K562 (cell line): ENCODE data around the gene MLXIPL. TPM values are rescaled to one million over a fixed set of nuclear protein-coding genes. Genes with fewer than 3 reads are reported as not detected.

Source experiments
- CBX3 ChIP-seq, 2 experiments: IDR thresholded peaks; 1 replicate in 1 of 2; 2 replicates in 1 of 2; pipeline ENCODE4 v1.6.1; 2012; ENCODE audit warnings: inconsistent platforms in 2 of 2, low read length in 2 of 2, borderline replicate concordance in 1 of 2, control low read depth in 1 of 2
- CXXC5 ChIP-seq: fragments of 250-450 bp; sonication (Bioruptor Pico); IDR thresholded peaks from 2 replicates; pipeline ENCODE4 v1.8.0; 2022; ENCODE audit warnings: inconsistent platforms, mild to moderate bottlenecking, moderate library complexity
- EP300 ChIP-seq: IDR thresholded peaks from 2 replicates; pipeline ENCODE4 v1.6.1; 2012; ENCODE audit warnings: low read length, improper control_type of control experiment
- HMG20A ChIP-seq: fragments of 450-650 bp; formaldehyde crosslinking; conservative IDR thresholded peaks from 2 replicates; pipeline ENCODE4 v1.4.0; 2020; ENCODE audit warnings: mild to moderate bottlenecking, mixed read lengths
- HNRNPL ChIP-seq: fragments of 200-400 bp; formaldehyde crosslinking; IDR thresholded peaks from 2 replicates; pipeline ENCODE4 v1.6.1; 2017; ENCODE audit warnings: low read depth, mild to moderate bottlenecking, low read length
- SIN3B ChIP-seq: fragments of 450-650 bp; IDR thresholded peaks from 2 replicates; pipeline ENCODE4 v1.6.1; 2017; ENCODE audit warnings: low read depth, mild to moderate bottlenecking, moderate library complexity
- SMAD1 ChIP-seq: fragments of 150-350 bp; IDR thresholded peaks from 2 replicates; pipeline ENCODE4 v1.6.1; 2014; ENCODE audit warnings: low read length, low read depth; ENCODE audit not compliant: partially characterized antibody
- SNRNP70 ChIP-seq: fragments of 200-400 bp; formaldehyde crosslinking; optimal IDR thresholded peaks from 2 replicates; pipeline ENCODE3; 2017; ENCODE audit warnings: low read depth, low read length
- SUPT5H ChIP-seq: fragments of 450-650 bp; IDR thresholded peaks from 2 replicates; pipeline ENCODE4 v1.6.1; 2016
- TCF7L2 ChIP-seq: fragments of 150-350 bp; IDR thresholded peaks from 2 replicates; pipeline ENCODE4 v1.6.1; 2016; ENCODE audit warnings: low read depth, mild to moderate bottlenecking, low read length, moderate library complexity
- TRIM24 ChIP-seq, 2 experiments: fragments of 450-650 bp; IDR thresholded peaks; 2 replicates each; pipeline ENCODE4 v1.6.1; 2016
- ZBED1 ChIP-seq: IDR thresholded peaks from 2 replicates; pipeline ENCODE4 v1.6.1; 2014
- ZFP30 ChIP-seq: fragments of 250-450 bp; sonication (Bioruptor Pico); IDR thresholded peaks from 2 replicates; pipeline ENCODE4 v1.8.0; 2022; ENCODE audit warnings: moderate library complexity, mild to moderate bottlenecking, inconsistent platforms, borderline replicate concordance
- ZNF445 ChIP-seq: fragments of 250-450 bp; sonication (Bioruptor Pico); IDR thresholded peaks from 2 replicates; pipeline ENCODE4 v1.4.0; 2020; ENCODE audit warnings: low read depth, mild to moderate bottlenecking, moderate library complexity
- ZNF77 ChIP-seq: fragments of 250-450 bp; sonication (Bioruptor Pico); IDR thresholded peaks from 2 replicates; pipeline ENCODE4 v1.5.0; 2020
- polyA plus RNA-seq, 8 experiments: library from polyadenylated mRNA; depleted of rRNA in 4 of 8; stranded (reverse) in 5 of 8; unstranded in 3 of 8; fragments of >200 nt; fragmentation: Nextera tagmentation in 2 of 8; fragmentation: Illumina TruSeq in 1 of 8; extraction: Ambion mirVana in 2 of 8; extraction: Trizol in 1 of 8; gene quantifications; 2 replicates each; pipeline versions ENCODE4 v1.2.1 to v1.2.3, GENCODE V29; 2011 to 2014; ENCODE audit warnings: inconsistent platforms in 1 of 8, missing spikeins in 1 of 8
- total RNA-seq, 7 experiments: library from RNA; depleted of rRNA in 6 of 7; stranded (reverse); fragments of >200 nt in 6 of 7; fragmentation: Illumina TruSeq in 2 of 7; extraction: Trizol in 2 of 7; gene quantifications; 2 replicates each; pipeline versions ENCODE4 v1.2.1 to v1.2.3, GENCODE V29; 2011 to 2021; ENCODE audit warnings: low replicate concordance in 1 of 7
- TF ChIP-seq, protein P1 (sequence below): fragments of 450-650 bp; formaldehyde crosslinking; IDR thresholded peaks from 2 replicates; pipeline ENCODE4 v1.4.0; 2020; ENCODE audit warnings: mild to moderate bottlenecking, moderate library complexity
- TF ChIP-seq, protein P2 (sequence below): fragments of 450-650 bp; formaldehyde crosslinking; IDR thresholded peaks from 2 replicates; pipeline ENCODE4 v1.4.0; 2020; ENCODE audit warnings: mild to moderate bottlenecking, moderate library complexity
- TF ChIP-seq, protein P3 (sequence below), 2 experiments: IDR thresholded peaks; 2 replicates each; pipeline ENCODE4 v1.6.1; 2012; ENCODE audit warnings: improper control_type of control experiment in 2 of 2, low read depth in 2 of 2, low read length in 2 of 2, borderline replicate concordance in 1 of 2
- TF ChIP-seq, protein P4 (sequence below): sonication (generic); formaldehyde crosslinking; IDR thresholded peaks from 2 replicates; pipeline ENCODE4 v1.8.0; 2022; ENCODE audit warnings: missing genetic modification reagents, mild to moderate bottlenecking, moderate library complexity, borderline replicate concordance
- TF ChIP-seq, protein P5 (sequence below): fragments of 200-800 bp; sonication (Bioruptor generic); IDR thresholded peaks from 2 replicates; pipeline ENCODE4 v1.6.1; 2017; ENCODE audit warnings: missing genetic modification characterization, missing compliant biosample characterization

The MLXIPL gene
- total and polyA plus RNA-seq, 9 of the 15 experiments (the other 6 are each of a cell fraction or from before 2014, with no cell fraction given) = 0.11 to 18.4 (median 1.4) TPM

DNA sequence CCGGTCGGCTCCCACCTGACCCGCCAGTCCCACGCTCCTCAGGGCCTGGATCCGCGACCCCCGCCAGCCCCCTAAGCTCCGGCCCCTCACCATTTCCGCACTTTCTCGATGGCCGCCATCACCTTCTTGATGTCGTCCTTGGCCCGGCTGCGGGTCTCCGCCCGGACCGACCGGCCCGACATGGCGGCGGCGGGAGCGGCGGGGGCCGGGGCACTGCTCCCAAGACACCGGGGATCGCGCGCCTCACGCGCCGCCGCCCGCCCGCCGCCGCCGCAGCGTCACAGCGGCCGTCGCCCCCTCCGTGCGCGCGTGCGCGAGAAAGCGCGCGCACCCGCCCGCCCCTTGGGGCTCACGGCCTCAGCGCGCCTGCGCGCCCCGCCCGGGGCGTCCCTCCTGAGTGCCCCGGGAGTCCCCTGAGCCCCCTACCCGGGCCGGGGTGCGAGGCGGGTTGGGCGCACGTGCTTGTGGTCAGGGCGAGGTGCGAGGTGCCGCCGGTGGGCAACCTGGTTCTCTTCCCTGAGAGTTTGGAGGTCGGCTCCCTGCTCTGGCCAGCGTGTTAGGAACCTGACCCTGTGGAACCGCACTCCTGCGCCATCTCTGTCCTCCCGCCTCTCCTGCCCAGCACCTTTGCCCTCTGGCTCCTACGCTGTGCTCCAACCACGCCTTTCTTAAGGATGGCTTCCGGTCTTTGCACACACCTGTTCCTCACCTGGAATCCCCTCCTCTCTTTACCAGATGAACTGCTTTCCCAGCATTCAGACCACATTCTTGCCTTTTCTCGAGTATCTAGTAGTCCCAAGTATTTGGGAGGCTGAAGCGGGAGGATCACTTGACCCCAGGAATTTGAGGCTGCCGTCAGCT lies 66.7 kb downstream of the MLXIPL start, which contains the start of gene BCL7B (continued):
- TF ChIP-seq, protein P1, sequence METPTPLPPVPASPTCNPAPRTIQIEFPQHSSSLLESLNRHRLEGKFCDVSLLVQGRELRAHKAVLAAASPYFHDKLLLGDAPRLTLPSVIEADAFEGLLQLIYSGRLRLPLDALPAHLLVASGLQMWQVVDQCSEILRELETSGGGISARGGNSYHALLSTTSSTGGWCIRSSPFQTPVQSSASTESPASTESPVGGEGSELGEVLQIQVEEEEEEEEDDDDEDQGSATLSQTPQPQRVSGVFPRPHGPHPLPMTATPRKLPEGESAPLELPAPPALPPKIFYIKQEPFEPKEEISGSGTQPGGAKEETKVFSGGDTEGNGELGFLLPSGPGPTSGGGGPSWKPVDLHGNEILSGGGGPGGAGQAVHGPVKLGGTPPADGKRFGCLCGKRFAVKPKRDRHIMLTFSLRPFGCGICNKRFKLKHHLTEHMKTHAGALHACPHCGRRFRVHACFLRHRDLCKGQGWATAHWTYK (CRISPR knock-in tag) = peak; percentile 87; the same call in 1 of the 2 replicates
- TF ChIP-seq CXXC5 (CRISPR knock-in tag) = peak; percentile 96
- no peak; the same call in none of the 2 replicates for TF ChIP-seq SIN3B
- TF ChIP-seq, protein P2, sequence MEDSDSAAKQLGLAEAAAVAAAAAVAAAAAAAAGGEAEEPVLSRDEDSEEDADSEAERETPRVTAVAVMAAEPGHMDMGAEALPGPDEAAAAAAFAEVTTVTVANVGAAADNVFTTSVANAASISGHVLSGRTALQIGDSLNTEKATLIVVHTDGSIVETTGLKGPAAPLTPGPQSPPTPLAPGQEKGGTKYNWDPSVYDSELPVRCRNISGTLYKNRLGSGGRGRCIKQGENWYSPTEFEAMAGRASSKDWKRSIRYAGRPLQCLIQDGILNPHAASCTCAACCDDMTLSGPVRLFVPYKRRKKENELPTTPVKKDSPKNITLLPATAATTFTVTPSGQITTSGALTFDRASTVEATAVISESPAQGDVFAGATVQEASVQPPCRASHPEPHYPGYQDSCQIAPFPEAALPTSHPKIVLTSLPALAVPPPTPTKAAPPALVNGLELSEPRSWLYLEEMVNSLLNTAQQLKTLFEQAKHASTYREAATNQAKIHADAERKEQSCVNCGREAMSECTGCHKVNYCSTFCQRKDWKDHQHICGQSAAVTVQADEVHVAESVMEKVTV (CRISPR knock-in tag) = no peak
- TF ChIP-seq, protein P3, sequence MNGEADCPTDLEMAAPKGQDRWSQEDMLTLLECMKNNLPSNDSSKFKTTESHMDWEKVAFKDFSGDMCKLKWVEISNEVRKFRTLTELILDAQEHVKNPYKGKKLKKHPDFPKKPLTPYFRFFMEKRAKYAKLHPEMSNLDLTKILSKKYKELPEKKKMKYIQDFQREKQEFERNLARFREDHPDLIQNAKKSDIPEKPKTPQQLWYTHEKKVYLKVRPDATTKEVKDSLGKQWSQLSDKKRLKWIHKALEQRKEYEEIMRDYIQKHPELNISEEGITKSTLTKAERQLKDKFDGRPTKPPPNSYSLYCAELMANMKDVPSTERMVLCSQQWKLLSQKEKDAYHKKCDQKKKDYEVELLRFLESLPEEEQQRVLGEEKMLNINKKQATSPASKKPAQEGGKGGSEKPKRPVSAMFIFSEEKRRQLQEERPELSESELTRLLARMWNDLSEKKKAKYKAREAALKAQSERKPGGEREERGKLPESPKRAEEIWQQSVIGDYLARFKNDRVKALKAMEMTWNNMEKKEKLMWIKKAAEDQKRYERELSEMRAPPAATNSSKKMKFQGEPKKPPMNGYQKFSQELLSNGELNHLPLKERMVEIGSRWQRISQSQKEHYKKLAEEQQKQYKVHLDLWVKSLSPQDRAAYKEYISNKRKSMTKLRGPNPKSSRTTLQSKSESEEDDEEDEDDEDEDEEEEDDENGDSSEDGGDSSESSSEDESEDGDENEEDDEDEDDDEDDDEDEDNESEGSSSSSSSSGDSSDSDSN (IDR thresholded peaks at IDR 0.05; ENCODE audit: borderline replicate concordance in 1 of 2, low read depth in 2 of 2, low read length in 2 of 2) = no peak
- TF ChIP-seq SNRNP70 = no peak
- TF ChIP-seq SMAD1 = no peak
- no peak for TF ChIP-seq TCF7L2
- TF ChIP-seq, protein P4, sequence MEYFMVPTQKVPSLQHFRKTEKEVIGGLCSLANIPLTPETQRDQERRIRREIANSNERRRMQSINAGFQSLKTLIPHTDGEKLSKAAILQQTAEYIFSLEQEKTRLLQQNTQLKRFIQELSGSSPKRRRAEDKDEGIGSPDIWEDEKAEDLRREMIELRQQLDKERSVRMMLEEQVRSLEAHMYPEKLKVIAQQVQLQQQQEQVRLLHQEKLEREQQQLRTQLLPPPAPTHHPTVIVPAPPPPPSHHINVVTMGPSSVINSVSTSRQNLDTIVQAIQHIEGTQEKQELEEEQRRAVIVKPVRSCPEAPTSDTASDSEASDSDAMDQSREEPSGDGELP (CRISPR knock-in tag) = peak; percentile 40; the same call in 1 of the 2 replicates
- no peak for TF ChIP-seq ZBED1
- peak in 1 of 2 experiments; percentile 45; a peak in 2 of 4 replicates for TF ChIP-seq TRIM24 (IDR thresholded peaks at IDR 0.05)
- peak in 1 of 2 experiments; percentile 64; a peak in 1 of 3 replicates for TF ChIP-seq CBX3 (IDR thresholded peaks at IDR 0.05; ENCODE audit: borderline replicate concordance in 1 of 2, low read length in 2 of 2)
- peak; percentile 84 for TF ChIP-seq SUPT5H
- peak; percentile 19; the same call in 1 of the 2 replicates for TF ChIP-seq HNRNPL
- TF ChIP-seq EP300 = no peak; the same call in 1 of the 2 replicates
- TF ChIP-seq, protein P5, sequence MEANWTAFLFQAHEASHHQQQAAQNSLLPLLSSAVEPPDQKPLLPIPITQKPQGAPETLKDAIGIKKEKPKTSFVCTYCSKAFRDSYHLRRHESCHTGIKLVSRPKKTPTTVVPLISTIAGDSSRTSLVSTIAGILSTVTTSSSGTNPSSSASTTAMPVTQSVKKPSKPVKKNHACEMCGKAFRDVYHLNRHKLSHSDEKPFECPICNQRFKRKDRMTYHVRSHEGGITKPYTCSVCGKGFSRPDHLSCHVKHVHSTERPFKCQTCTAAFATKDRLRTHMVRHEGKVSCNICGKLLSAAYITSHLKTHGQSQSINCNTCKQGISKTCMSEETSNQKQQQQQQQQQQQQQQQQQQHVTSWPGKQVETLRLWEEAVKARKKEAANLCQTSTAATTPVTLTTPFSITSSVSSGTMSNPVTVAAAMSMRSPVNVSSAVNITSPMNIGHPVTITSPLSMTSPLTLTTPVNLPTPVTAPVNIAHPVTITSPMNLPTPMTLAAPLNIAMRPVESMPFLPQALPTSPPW = peak; percentile 98
- no peak for TF ChIP-seq ZNF77 (CRISPR knock-in tag)
- TF ChIP-seq HMG20A (CRISPR knock-in tag) = no peak
- TF ChIP-seq ZFP30 (CRISPR knock-in tag) = no peak
- TF ChIP-seq ZNF445 = no peak
